Spleen (tissue), 11 donors: ENCODE measurements around the gene DCX. TPM values are rescaled to one million over a fixed set of nuclear protein-coding genes. Genes with fewer than 3 reads are reported as not detected.

ENCODE experiments used
- DNase-seq: peaks from one replicate; pipeline ENCODE4 v3.0.0-alpha.2; 2020
- H3K27ac ChIP-seq, 8 donors: fragments of 200-600 bp; sonication (generic) in 7 of 8; 1 replicate in 4 of 8; 2 replicates in 4 of 8; pipeline versions ENCODE4 v1.5.0 to v1.8.0; 2016 to 2021; ENCODE audit warnings: inconsistent platforms in 4 of 8, mild to moderate bottlenecking in 4 of 8, moderate library complexity in 1 of 8
- H3K27me3 ChIP-seq, 7 donors: fragments of 200-600 bp; sonication (generic) in 6 of 7; replicated peaks in 1 of 7; 1 replicate in 4 of 7; 2 replicates in 3 of 7; pipeline versions ENCODE4 v1.5.0 to v1.8.0; 2016 to 2021; ENCODE audit warnings: inconsistent platforms in 3 of 7, mild to moderate bottlenecking in 1 of 7
- H3K36me3 ChIP-seq, 6 donors: fragments of 200-600 bp; sonication (generic) in 5 of 6; 1 replicate in 4 of 6; 2 replicates in 2 of 6; pipeline versions ENCODE4 v1.5.0 to v1.8.0; 2016 to 2021; ENCODE audit warnings: inconsistent platforms in 2 of 6
- H3K4me1 ChIP-seq, 6 donors: fragments of 200-600 bp; sonication (generic) in 5 of 6; 1 replicate in 3 of 6; 2 replicates in 3 of 6; pipeline versions ENCODE4 v1.5.0 to v1.8.0; 2016 to 2021; ENCODE audit warnings: inconsistent platforms in 3 of 6
- H3K4me3 ChIP-seq, 8 donors: fragments of 200-600 bp; sonication (generic) in 7 of 8; 1 replicate in 4 of 8; 2 replicates in 4 of 8; pipeline versions ENCODE4 v1.5.0 to v1.8.0; 2016 to 2021; ENCODE audit warnings: inconsistent platforms in 4 of 8, mild to moderate bottlenecking in 4 of 8, moderate library complexity in 2 of 8
- H3K9me3 ChIP-seq, 8 donors: fragments of 200-600 bp; sonication (generic) in 7 of 8; 1 replicate in 4 of 8; 2 replicates in 4 of 8; pipeline versions ENCODE4 v1.5.0 to v1.8.0; 2016 to 2021; ENCODE audit warnings: inconsistent platforms in 4 of 8
- POLR2A ChIP-seq, 3 donors: fragments of 450-650 bp; IDR thresholded peaks; one replicate each; pipeline ENCODE4 v1.5.1; 2017; ENCODE audit warnings: antibody characterized with exemption in 3 of 3, mild to moderate bottlenecking in 1 of 3
- POLR2AphosphoS5 ChIP-seq, 3 donors: sonication (generic); formaldehyde crosslinking; IDR thresholded peaks; one replicate each; pipeline ENCODE4 v1.5.1; 2017; ENCODE audit warnings: antibody characterized with exemption in 3 of 3
- WGBS, 5 donors: extraction: QIAGEN DNeasy Blood & Tissue Kit in 3 of 5; methylation state at CpG; one replicate each; pipeline versions ENCODE4 v1.1.5 to v1.1.7; 2013 to 2018; 5-methylcytosine and 5-hydroxymethylcytosine counted together
- intact Hi-C: fragments of 100-400 bp; cut with DNase I; formaldehyde crosslinking; loops from one replicate; pipeline ENCODE4 v1.15.0; 2023; ENCODE audit warnings: low total_unique reads
- polyA plus RNA-seq, 3 donors: library from polyadenylated mRNA; stranded (reverse); fragments of 200-250 nt; gene quantifications; one replicate each; pipeline ENCODE4 v1.2.1, GENCODE V29; 2013
- total RNA-seq, 7 donors: library from RNA; depleted of rRNA in 3 of 7; stranded (reverse); fragments of >200 nt in 3 of 7; fragmentation: NEBNext Ultra II Directional in 4 of 7; extraction: Animal tissue kit (Norgen Biotek cat#: 25700) in 4 of 7; gene quantifications; one replicate each; pipeline versions ENCODE4 v1.1.0 to v1.2.1, GENCODE V29; 2016 to 2021
- TF ChIP-seq, protein P1 (sequence below), 11 experiments: fragments of 200-600 bp in 7 of 11; fragments of 450-650 bp in 4 of 11; sonication (generic) in 4 of 11; IDR thresholded peaks in 8 of 11; conservative IDR thresholded peaks in 3 of 11; 1 replicate in 7 of 11; 2 replicates in 4 of 11; pipeline versions ENCODE4 v1.4.0 to v1.8.0; 2016 to 2021; ENCODE audit warnings: antibody characterized with exemption in 11 of 11, inconsistent platforms in 4 of 11, mild to moderate bottlenecking in 1 of 11
- donor health status: healthy with polysubstance abuse.
- donor health status: DM: no; HTN: no; CAD: no; lungs with moderate emphysema.
- donor health status: DM: no; HTN: no; CAD: no.
- donor health status: Bipolar disorder and iron deficiency.
- donor health status: healthy.
- donor health status: DM: no; HTN: no; CAD: no.
- donor health status: DM: yes; HTN: yes; CAD: no.

The DCX gene
- total and polyA plus RNA-seq, 10 donors = 0.02 to 0.06 (median 0.02) TPM; not detected in 7

DNA sequence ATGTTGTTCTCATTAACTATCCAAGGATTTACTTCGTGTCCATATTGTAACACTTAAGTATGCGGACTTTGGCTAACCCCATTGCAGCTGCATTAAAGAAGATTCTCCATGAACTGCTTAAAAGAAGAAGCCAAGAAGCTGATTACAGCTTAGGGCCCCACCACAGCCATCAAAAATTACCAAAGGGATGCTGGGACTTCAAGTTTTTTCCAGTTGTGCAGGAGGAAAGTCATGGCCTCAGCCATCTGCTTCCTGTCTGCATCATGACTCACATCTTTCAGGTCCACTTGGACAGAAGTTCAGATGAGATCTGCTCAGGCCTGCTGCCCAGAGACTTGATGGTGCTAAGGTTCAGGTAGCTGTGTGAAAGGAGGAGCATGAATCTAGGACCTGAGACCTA lies 102.9 kb downstream of the DCX start:
- H3K4me3 ChIP-seq = no peak overlapping the region
- H3K4me1 ChIP-seq = no peaks in the 10 kb centered on the region
- WGBS, 5 donors = 62 to 93% (median 88%) methylated on average over 2 of the region's 2 CpGs
- no peak overlapping the region for H3K27ac ChIP-seq
- TF ChIP-seq, protein P1, sequence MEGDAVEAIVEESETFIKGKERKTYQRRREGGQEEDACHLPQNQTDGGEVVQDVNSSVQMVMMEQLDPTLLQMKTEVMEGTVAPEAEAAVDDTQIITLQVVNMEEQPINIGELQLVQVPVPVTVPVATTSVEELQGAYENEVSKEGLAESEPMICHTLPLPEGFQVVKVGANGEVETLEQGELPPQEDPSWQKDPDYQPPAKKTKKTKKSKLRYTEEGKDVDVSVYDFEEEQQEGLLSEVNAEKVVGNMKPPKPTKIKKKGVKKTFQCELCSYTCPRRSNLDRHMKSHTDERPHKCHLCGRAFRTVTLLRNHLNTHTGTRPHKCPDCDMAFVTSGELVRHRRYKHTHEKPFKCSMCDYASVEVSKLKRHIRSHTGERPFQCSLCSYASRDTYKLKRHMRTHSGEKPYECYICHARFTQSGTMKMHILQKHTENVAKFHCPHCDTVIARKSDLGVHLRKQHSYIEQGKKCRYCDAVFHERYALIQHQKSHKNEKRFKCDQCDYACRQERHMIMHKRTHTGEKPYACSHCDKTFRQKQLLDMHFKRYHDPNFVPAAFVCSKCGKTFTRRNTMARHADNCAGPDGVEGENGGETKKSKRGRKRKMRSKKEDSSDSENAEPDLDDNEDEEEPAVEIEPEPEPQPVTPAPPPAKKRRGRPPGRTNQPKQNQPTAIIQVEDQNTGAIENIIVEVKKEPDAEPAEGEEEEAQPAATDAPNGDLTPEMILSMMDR (IDR thresholded peaks at IDR 0.05 in 8 of 11, conservative IDR thresholded peaks at IDR 0.05 in 3 of 11) = no peak
- TF ChIP-seq POLR2AphosphoS5 (IDR thresholded peaks at IDR 0.05) = no peak
- no peak for TF ChIP-seq POLR2A (IDR thresholded peaks at IDR 0.05)
- H3K36me3 ChIP-seq = no peaks in the 10 kb centered on the region
- no peaks in the 10 kb centered on the region for H3K9me3 ChIP-seq
- no peak for DNase-seq
- H3K27me3 ChIP-seq = peaks cover 0 to 4% (median 0%) of the 10 kb centered on the region in 7 donors
- intact Hi-C loops = no loop called here

DNA sequence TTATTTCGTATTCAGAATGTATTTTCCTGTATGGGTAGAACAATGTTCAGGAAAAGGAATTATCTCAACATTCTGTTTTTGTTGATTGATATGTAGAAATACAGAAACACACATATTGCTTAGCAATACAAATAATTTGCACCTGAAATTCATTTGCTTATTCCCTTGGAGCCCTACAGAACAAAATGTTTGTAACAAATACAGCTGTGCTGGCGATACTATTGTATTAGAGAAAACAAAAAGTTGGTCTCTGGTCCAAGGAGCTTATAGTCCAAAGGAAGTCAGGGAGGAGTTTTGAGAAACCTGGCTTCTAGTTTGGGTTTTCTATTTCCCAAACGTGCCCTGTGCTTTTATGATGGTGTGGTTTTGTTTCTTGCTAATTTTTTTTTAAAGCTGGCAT lies 104.0 kb downstream of the DCX start:
- Histone ChIP-seq H3K4me1 (no peaks in the 10 kb centered on the region), H3K4me3 (no peak overlapping the region), H3K27me3 (peaks cover 0 to 4% (median 0%) of the 10 kb centered on the region in 7 donors), H3K36me3 (no peaks in the 10 kb centered on the region), H3K9me3 (no peaks in the 10 kb centered on the region), H3K27ac (no peak overlapping the region)
- DNase-seq = no peak
- intact Hi-C loops = no loop called here
- 39 to 79% (median 69%) methylated on average over 3 of the region's 3 CpGs for WGBS, 5 donors
- TF ChIP-seq, protein P1 (IDR thresholded peaks at IDR 0.05 in 8 of 11, conservative IDR thresholded peaks at IDR 0.05 in 3 of 11) = no peak
- no peak for TF ChIP-seq POLR2A (IDR thresholded peaks at IDR 0.05)
- TF ChIP-seq POLR2AphosphoS5 (IDR thresholded peaks at IDR 0.05) = no peak

DNA sequence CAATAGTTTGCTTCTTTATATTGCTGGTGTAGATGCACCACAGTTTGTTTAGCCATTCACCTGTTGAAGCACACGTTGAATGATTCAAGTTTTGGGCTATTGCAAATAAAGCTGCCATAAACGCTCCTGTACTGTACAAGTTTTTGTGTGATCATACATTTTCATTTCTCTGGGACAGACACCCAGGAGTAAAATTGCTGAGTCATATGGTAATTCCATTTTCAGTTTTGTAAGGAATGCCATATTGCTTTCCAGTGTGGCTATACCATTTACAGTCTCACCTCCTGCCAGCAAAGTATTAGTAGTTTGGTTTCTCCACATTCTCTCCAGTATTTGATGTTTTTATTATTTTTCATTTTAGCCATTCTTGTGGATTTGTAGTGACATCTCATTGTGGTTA lies 109.7 kb downstream of the DCX start:
- H3K4me1 ChIP-seq = no peaks in the 10 kb centered on the region
- TF ChIP-seq POLR2A (IDR thresholded peaks at IDR 0.05) = no peak
- TF ChIP-seq, protein P1 (IDR thresholded peaks at IDR 0.05 in 8 of 11, conservative IDR thresholded peaks at IDR 0.05 in 3 of 11) = no peak
- TF ChIP-seq POLR2AphosphoS5 (IDR thresholded peaks at IDR 0.05) = no peak
- H3K4me3 ChIP-seq = no peak overlapping the region
- no peaks in the 10 kb centered on the region for H3K27me3 ChIP-seq
- no peak overlapping the region for H3K27ac ChIP-seq
- H3K36me3 ChIP-seq = no peaks in the 10 kb centered on the region
- DNase-seq = no peak
- intact Hi-C loops = no loop called here
- 54 to 81% (median 74%) methylated on average over 2 of the region's 2 CpGs for WGBS, 5 donors
- no peaks in the 10 kb centered on the region for H3K9me3 ChIP-seq

DNA sequence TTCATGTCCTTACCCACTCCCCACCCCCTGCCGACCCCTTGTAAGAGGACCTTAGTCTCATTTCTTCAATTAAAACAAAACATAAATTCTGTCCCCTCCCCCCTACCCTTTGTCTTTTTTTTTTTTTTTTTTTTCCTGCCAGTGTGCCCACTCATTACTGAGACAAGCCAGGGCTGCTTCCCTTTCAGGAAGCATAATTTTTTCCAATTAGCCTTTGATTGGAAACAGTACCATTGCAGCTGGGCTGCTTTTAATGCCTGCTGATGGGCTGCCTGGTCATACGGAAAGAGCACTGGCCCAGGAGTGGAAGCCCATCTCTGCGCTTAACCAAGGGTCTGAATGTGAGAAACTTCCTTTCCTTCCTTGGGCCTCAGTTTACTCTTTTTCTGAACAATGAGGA lies 123.2 kb downstream of the DCX start:
- intact Hi-C loops = no loop called here

More for the DNA sequence above, 123.2 kb downstream of the DCX start:
- DNase-seq = no peak
- no peaks in the 10 kb centered on the region for H3K9me3 ChIP-seq
- no peaks in the 10 kb centered on the region for H3K4me1 ChIP-seq
- no peak overlapping the region for H3K27ac ChIP-seq
- WGBS, 5 donors = 84 to 88% (median 87%) methylated on average over 3 of the region's 3 CpGs
- TF ChIP-seq POLR2AphosphoS5 (IDR thresholded peaks at IDR 0.05) = no peak
- TF ChIP-seq, protein P1 (IDR thresholded peaks at IDR 0.05 in 8 of 11, conservative IDR thresholded peaks at IDR 0.05 in 3 of 11) = no peak
- no peak for TF ChIP-seq POLR2A (IDR thresholded peaks at IDR 0.05)
- H3K4me3 ChIP-seq = no peak overlapping the region
- H3K36me3 ChIP-seq = no peaks in the 10 kb centered on the region
- peaks cover 0 to 25% (median 0%) of the 10 kb centered on the region in 7 donors for H3K27me3 ChIP-seq
